SU-DHL-6 (cell line): Measurements from ENCODE around the gene ADCY2.
A peak's percentile ranks its signal among the peaks of the same experiment; 100 is the strongest.

Experiments used
- H2AFZ ChIP-seq: fragments of 200-600 bp; sonication (generic); 2 replicates; pipeline ENCODE4 v1.6.1; 2014; ENCODE audit warnings: low read depth, mild to moderate bottlenecking, moderate library complexity, mixed read lengths, antibody characterized with exemption, low read length; ENCODE audit not compliant: severe bottlenecking
- H3F3A ChIP-seq: fragments of 200-600 bp; shearing (Covaris generic); 2 replicates; pipeline ENCODE4 v1.6.0; 2016; ENCODE audit warnings: antibody characterized with exemption, mild to moderate bottlenecking; ENCODE audit not compliant: insufficient read depth
- H3K27ac ChIP-seq: fragments of 200-600 bp; sonication (generic); 2 replicates; pipeline ENCODE4 v1.5.1; 2016; ENCODE audit warnings: low read depth, mild to moderate bottlenecking, low read length, moderate library complexity, mixed read lengths
- H3K27me3 ChIP-seq: fragments of 200-600 bp; sonication (generic), shearing (Covaris generic); 2 replicates; pipeline ENCODE4 v1.6.0; 2014; ENCODE audit warnings: mild to moderate bottlenecking, low read length
- H3K36me3 ChIP-seq: fragments of 200-600 bp; sonication (generic); 2 replicates; pipeline ENCODE4 v1.6.1; 2014; ENCODE audit warnings: mild to moderate bottlenecking, low read length, mixed read lengths
- H3K4me2 ChIP-seq: fragments of 300-600, 200-600 bp; shearing (Covaris generic), sonication (generic); 2 replicates; pipeline ENCODE4 v1.6.0; 2014; ENCODE audit warnings: low read length, low read depth, mild to moderate bottlenecking; ENCODE audit not compliant: poor library complexity, severe bottlenecking
- H3K4me3 ChIP-seq: fragments of 200-600 bp; sonication (generic); 2 replicates; pipeline ENCODE4 v1.5.1; 2014; ENCODE audit warnings: antibody characterized with exemption, low read length, mild to moderate bottlenecking, mixed read lengths; ENCODE audit not compliant: insufficient read depth, poor library complexity, severe bottlenecking
- H3K79me2 ChIP-seq: fragments of 200-600 bp; sonication (generic); 2 replicates; pipeline ENCODE4 v1.6.1; 2014; ENCODE audit warnings: mild to moderate bottlenecking, low read length, moderate library complexity; ENCODE audit not compliant: insufficient read depth
- H3K9ac ChIP-seq: fragments of 200-600 bp; sonication (generic); 2 replicates; pipeline ENCODE4 v1.7.0; 2014; ENCODE audit warnings: mild to moderate bottlenecking, low read length
- H3K9me2 ChIP-seq: fragments of 200-600 bp; sonication (generic); replicated peaks from 2 replicates; pipeline ENCODE4 v1.6.1; 2014; ENCODE audit warnings: low read length; ENCODE audit not compliant: insufficient read depth
- H3K9me3 ChIP-seq: fragments of 200-600 bp; sonication (generic); 2 replicates; pipeline ENCODE4 v1.6.1; 2014; ENCODE audit warnings: low read length, mixed read lengths; ENCODE audit not compliant: insufficient read depth
- H4K20me1 ChIP-seq: fragments of 200-600 bp; sonication (generic); 2 replicates; pipeline ENCODE4 v1.6.1; 2014; ENCODE audit warnings: low read depth, mild to moderate bottlenecking, antibody characterized with exemption, low read length, moderate library complexity, mixed read lengths
- CTCF ChIP-seq: fragments of 200-600 bp; sonication (generic); IDR thresholded peaks from one replicate; pipeline ENCODE4 v1.5.1; 2017; ENCODE audit warnings: antibody characterized with exemption, mild to moderate bottlenecking, low read length, moderate library complexity; ENCODE audit not compliant: insufficient read depth, poor library complexity, severe bottlenecking
- EZH2phosphoT487 ChIP-seq: fragments of 200-600 bp; sonication (generic), shearing (Covaris generic); conservative IDR thresholded peaks from 2 replicates; pipeline ENCODE4 v1.6.1; 2018; ENCODE audit warnings: mild to moderate bottlenecking, antibody characterized with exemption, low read length, moderate library complexity, mixed read lengths

The ADCY2 gene

DNA sequence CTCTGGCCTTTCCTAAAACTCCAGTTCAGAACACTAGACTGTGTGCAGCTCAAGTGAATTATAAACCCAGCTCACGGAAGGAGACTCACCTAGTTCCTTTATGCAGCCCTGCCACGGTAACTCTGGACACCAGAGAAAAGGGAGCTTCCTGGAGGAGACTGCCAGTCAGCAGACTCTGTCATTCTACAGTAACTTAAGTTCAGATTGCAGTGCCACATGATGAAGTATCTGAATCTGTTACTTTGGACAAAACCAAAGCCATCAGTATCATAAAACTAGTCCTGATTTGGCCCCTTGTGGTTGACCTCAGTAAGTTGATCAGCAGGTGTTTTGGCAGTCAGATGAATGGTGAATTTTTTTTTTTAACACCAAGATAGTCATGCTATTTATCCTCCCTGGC is 475.7 kb downstream of the ADCY2 start:
- Histone ChIP-seq H3F3A (no peaks in the 10 kb centered on the region), H3K9me2 (no peaks in the 10 kb centered on the region), H3K4me3 (no peak overlapping the region), H3K4me2 (peak overlapping the region; percentile 87), H3K9ac (0 out of 2 replicates have a peak overlapping the region, but pooled peaks have one; percentile 80), H3K27me3 (no peaks in the 10 kb centered on the region), H3K9me3 (no peaks in the 10 kb centered on the region), H3K36me3 (peaks cover 27% of the 10 kb centered on the region), H4K20me1 (peaks cover 10% of the 10 kb centered on the region; the same call in 1 of the 2 replicates), H3K79me2 (peaks cover 96% of the 10 kb centered on the region), H3K27ac (no peak overlapping the region), H2AFZ (no peak overlapping the region)
- TF ChIP-seq CTCF (no peak), EZH2phosphoT487 (no peak)

- Histone ChIP-seq H3K79me2 (peaks cover 87% of the 10 kb centered on the region), H4K20me1 (peaks cover 10% of the 10 kb centered on the region; the same call in 1 of the 2 replicates), H3K4me3 (no peak overlapping the region), H3K27ac (no peak overlapping the region), H3K9me3 (no peaks in the 10 kb centered on the region), H3K9ac (no peak overlapping the region), H3K4me2 (no peak overlapping the region), H3K9me2 (no peaks in the 10 kb centered on the region), H3K36me3 (peaks cover 37% of the 10 kb centered on the region), H3K27me3 (no peaks in the 10 kb centered on the region), H2AFZ (no peak overlapping the region), H3F3A (no peaks in the 10 kb centered on the region)
- TF ChIP-seq CTCF = no peak
- no peak for TF ChIP-seq EZH2phosphoT487
These were observed 476.7 kb downstream of the ADCY2 start for GRCh38 chr5:7872517-7873130.

GRCh38 chr5:7873216-7873615 is 477.3 kb downstream of the ADCY2 start:
- Histone ChIP-seq H3K4me3 (no peak overlapping the region), H3F3A (no peaks in the 10 kb centered on the region), H3K27me3 (no peaks in the 10 kb centered on the region), H3K9me3 (no peaks in the 10 kb centered on the region), H3K79me2 (peaks cover 81% of the 10 kb centered on the region), H3K36me3 (peaks cover 43% of the 10 kb centered on the region), H3K9ac (no peak overlapping the region), H2AFZ (no peak overlapping the region), H3K27ac (no peak overlapping the region), H3K9me2 (no peaks in the 10 kb centered on the region), H3K4me2 (no peak overlapping the region), H4K20me1 (peaks cover 10% of the 10 kb centered on the region; the same call in 1 of the 2 replicates)
- TF ChIP-seq CTCF = no peak
